ENCODE results near the gene CD38.

Gene CD38

GRCh38 chr4:15902746-15903145 is 124.6 kb downstream of the CD38 start:
- DNase-seq = no peak

All from NCI-H187 (cell line).